ENCODE data around the gene A4GALT.

DNA sequence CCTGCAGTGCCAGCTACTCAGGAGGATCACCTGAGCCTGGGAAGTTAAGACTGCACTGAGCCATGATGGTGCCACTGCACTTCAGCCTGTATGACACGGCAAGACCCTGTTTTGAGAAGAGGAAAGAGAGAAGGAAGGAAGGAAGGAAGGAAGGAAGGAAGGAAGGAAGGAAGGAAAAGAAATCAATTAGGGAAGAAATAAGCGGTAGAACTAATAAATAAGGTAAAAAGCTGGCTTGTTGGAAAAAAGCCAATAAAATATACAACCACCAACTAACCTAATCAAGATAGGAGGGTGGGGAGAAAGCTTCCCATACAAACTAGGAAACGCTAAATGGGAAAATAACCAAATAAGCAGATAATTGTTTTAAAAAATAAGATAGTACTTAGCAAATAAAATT is 12.3 kb downstream of the A4GALT start:
- TF ChIP-seq SIN3A (IDR thresholded peaks at IDR 0.05; ENCODE audit: borderline replicate concordance, insufficient read depth, low read length) (no peak), TAF1 (IDR thresholded peaks at IDR 0.05; ENCODE audit: borderline replicate concordance, insufficient read depth, low read length) (no peak)
